ENCODE results near the gene LSP1.

LSP1 gene

DNA sequence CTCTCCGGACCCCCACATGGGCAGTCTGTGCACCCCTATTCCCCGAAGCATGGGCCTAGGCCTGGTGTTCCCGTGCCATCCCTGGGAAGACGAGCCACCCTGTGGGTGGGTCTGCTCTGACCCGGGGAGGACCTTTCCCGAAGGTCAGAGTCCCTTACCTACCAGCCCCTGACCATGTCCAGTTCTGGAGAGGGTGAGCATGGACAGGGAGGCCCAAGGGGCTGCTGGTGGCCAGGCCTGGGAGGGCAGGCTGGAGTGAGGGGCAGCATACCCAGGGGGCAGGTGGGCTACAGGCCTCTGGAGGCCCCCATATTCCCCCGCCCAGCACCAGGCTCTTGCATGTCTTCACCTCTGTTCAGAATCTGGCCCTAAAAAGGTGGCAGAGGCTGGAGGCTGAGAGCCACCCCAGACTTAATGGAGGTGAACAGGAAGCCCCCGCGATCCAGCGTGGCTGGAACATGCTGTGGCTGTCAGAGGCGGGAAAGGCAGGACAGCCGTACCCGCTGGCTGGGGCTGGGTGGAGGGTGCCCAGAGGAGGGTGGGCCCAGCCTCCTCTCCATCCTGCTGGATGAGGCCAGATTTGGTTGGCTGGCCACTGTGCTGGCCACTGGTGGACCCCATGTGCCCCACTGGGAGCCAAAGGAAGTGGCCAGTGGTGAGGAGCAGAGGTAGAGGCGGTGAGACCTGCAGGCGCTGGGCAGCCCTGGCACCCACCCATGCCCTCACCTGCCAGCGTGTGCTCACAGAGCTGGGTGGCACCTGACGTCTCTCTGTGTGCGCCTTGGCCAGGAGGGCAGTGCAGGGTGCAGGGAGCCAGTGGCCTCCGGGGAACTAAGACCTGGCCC, 29.3 kb upstream of the LSP1 start:
- in situ Hi-C loops (cut with MboI; ENCODE audit: low pct_unique_long_range_greater_than_20kb, low sequenced_read_pairs) = loop anchor here (10.0 kb wide), 1 partner anchor 109 kb away; no protein-coding TSS in a partner anchor
- no peak for DNase-seq

DNA sequence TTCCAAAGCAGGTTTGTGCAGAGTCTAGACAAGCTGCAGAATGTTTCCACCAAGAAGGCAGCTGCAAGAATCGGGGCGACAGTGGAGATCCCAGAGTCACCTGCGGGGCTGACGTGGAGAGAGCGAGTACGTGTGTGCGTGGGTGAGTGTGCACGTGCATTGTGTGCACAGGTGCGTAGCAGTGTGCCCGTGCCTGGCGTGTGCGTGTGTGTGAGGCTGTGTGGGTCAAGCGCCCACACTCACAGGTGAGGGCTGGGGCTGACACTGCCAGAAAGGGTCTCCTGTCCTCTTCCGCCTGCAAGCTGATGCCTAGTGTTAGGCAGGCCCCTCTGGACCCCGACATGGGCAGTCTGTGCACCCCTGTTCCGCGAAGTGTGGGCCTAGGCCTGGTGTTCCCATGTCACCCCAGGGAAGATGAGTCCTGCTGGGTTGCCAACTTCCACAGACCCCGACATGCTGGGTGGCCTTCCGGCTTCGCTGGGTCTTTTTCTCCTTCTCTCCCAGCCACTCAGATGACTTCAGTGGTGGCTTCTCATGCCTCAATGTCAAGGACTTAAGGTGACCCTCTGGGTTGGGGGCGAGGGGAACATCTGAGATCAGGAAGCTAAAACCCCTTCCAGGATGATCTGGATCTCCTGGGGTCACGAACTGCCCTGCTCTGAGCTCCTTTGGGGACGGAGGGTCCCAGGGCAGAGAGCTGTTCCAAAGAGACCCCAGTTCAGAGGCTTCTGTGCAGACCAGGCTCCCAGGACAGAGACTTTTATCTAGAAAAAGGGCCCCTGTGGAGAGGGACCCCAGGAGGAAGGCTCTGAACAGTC, 28.5 kb upstream of the LSP1 start:
- in situ Hi-C loops (cut with MboI; ENCODE audit: low pct_unique_long_range_greater_than_20kb, low sequenced_read_pairs) = loop anchor here (10.0 kb wide), 1 partner anchor 110 kb away; no protein-coding TSS in a partner anchor
- no peak for DNase-seq

DNA sequence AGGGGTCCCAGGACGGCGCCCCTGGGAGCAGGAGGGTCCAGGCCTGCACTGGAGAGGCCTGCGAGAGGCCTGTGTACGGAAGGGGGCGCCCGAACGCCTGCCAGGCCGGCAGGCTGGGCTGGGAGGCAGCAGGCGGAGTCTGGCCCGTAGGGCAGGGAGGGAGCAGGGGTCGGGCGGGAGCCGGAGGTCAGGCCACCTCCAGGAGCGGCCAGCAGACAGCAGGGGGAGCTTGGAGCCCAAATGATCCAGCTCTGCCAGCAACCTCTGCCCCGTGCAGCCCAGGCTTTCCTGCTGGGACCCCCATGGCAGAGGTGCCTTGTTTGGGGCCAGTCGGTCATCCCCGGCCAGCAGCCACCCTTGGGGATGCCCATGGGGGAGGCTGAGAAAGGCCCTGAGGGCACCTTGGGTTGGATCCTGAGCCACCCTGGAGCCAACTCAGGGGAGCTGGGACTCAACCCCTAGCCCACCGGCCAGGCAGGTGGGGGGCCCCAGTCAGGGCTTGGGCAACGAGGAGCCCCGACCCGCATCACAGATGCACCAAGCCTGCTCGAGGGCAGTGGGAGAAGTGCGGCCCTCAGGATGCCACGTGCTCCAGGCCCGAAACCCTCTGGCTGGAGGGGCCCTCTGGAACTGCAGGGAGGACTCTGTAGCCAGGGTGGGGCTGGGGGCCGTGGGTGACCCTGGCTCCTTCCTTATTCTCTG, 27.7 kb upstream of the LSP1 start:
- in situ Hi-C loops (cut with MboI; ENCODE audit: low pct_unique_long_range_greater_than_20kb, low sequenced_read_pairs) = loop anchor here (10.0 kb wide), 1 partner anchor 110 kb away; no protein-coding TSS in a partner anchor
- peak; percentile 58 for DNase-seq

- in situ Hi-C loops (cut with MboI; ENCODE audit: low pct_unique_long_range_greater_than_20kb, low sequenced_read_pairs) = loop anchor here (10.0 kb wide), 1 partner anchor 111 kb away; no protein-coding TSS in a partner anchor
- DNase-seq = no peak
These were observed 27.0 kb upstream of the LSP1 start for GRCh38 chr11:1825785-1826451.

GRCh38 chr11:1826552-1827094, 26.3 kb upstream of the LSP1 start:
- in situ Hi-C loops (cut with MboI; ENCODE audit: low pct_unique_long_range_greater_than_20kb, low sequenced_read_pairs) = loop anchor here (10.0 kb wide), 1 partner anchor 112 kb away; no protein-coding TSS in a partner anchor
- no peak for DNase-seq

GRCh38 chr11:1827095-1827813, 25.6 kb upstream of the LSP1 start:
- in situ Hi-C loops (cut with MboI; ENCODE audit: low pct_unique_long_range_greater_than_20kb, low sequenced_read_pairs) = loop anchor here (10.0 kb wide), 1 partner anchor 112 kb away; no protein-coding TSS in a partner anchor
- DNase-seq = no peak

DNA sequence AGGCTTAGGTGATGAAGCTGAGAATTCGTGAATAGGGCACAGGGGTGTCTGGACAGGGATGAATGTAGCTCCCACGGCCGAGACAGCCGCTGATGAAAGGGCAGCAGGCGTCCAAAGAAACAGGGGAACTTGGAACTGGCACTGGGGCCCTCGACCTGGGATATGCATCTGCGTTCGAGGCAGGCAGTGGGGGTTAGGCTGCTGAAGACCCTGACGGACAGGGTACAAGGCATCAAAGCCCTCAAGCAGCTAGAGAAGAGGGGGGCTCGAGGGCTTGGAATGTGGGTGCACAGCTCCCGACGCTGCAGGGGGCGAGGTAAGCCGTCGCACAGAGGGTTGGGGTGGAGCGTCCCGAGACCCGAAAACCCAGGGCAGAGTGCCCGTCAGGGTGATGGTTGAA, 25.0 kb upstream of the LSP1 start:
- in situ Hi-C loops (cut with MboI; ENCODE audit: low pct_unique_long_range_greater_than_20kb, low sequenced_read_pairs) = loop anchor here (10.0 kb wide), 1 partner anchor 113 kb away; no protein-coding TSS in a partner anchor
- DNase-seq = no peak

DNA sequence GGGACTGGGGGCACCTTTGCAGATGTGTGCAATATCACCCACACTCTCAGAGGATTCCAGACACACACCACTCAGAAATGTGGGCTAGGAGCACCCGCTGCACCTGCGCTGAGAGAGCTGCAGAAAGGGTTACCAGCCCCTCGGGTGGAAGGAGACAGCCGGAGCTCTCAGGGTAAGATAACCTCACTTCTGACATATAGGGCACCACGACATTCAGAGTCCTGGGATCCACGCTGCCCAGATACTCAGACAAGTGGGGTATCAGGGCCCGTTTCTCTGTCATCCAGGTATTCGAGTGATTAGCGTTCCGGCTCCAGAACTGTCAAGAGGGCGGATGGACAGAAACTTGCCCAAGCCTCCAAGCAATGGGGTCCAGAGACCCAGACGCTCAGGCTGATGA, 24.3 kb upstream of the LSP1 start:
- in situ Hi-C loops (cut with MboI; ENCODE audit: low pct_unique_long_range_greater_than_20kb, low sequenced_read_pairs) = loop anchor here (10.0 kb wide), 1 partner anchor 114 kb away; no protein-coding TSS in a partner anchor
- no peak for DNase-seq

DNA sequence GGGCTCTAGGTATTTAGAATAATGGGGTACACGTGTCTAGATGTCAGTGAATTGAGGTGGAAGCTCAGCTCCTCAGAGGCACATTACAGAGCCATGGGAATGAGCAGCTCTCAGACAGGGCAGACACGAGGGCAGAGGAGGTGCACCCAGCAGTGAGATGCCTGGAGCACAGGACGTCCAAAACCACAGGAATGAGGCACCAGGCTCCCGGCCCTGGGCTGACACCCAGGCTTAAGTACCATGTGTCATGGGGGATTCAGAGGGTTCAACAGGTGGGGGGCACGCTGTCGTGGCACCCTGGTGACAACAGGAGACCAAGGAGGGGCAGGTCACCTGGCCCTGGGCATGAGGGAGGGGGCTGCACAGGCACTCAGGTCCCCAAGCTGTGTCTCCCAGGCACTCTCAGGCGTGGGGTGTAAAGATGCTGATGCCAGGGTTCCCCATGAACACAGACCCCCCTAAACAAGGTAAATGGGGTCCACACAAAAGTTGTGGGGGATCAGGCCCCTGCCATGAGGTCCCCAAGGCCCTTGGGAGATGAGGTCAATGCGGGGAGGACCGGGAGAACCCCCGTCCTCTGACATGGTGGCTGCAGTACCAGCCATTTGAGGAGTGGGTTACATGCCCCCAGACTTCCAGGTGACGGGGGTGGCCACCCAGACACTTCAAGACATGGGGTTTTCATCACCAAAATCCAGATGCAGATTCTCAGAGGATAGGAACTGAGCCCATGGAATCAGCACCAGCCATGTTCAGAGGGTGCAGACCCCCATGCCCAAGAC, 23.7 kb upstream of the LSP1 start:
- in situ Hi-C loops (cut with MboI; ENCODE audit: low pct_unique_long_range_greater_than_20kb, low sequenced_read_pairs) = loop anchor here (10.0 kb wide), 1 partner anchor 114 kb away; no protein-coding TSS in a partner anchor

GRCh38 chr11:1830004-1830321, 22.9 kb upstream of the LSP1 start:
- in situ Hi-C loops (cut with MboI; ENCODE audit: low pct_unique_long_range_greater_than_20kb, low sequenced_read_pairs) = no loop called here
- no peak for DNase-seq

More for the DNA sequence above, 23.7 kb upstream of the LSP1 start:
- DNase-seq = no peak

GRCh38 chr11:1830322-1831223, 22.3 kb upstream of the LSP1 start:
- no peak for DNase-seq
- in situ Hi-C loops (cut with MboI; ENCODE audit: low pct_unique_long_range_greater_than_20kb, low sequenced_read_pairs) = no loop called here

GRCh38 chr11:1831338-1832210, 21.3 kb upstream of the LSP1 start:
- in situ Hi-C loops (cut with MboI; ENCODE audit: low pct_unique_long_range_greater_than_20kb, low sequenced_read_pairs) = no loop called here
- DNase-seq = no peak

GRCh38 chr11:1832211-1832919, 20.5 kb upstream of the LSP1 start:
- peak; percentile 51 for DNase-seq
- in situ Hi-C loops (cut with MboI; ENCODE audit: low pct_unique_long_range_greater_than_20kb, low sequenced_read_pairs) = no loop called here

GRCh38 chr11:1832920-1833295, 20.0 kb upstream of the LSP1 start:
- in situ Hi-C loops (cut with MboI; ENCODE audit: low pct_unique_long_range_greater_than_20kb, low sequenced_read_pairs) = no loop called here
- DNase-seq = no peak
